AG10803 (cell line): ENCODE results near the gene CTIF.
A peak's percentile ranks its signal among the peaks of the same experiment; 100 is the strongest.

ENCODE experiments used
- DNase-seq: peaks from one replicate; pipeline ENCODE4 v3.0.0; 2010; ENCODE audit warnings: low read depth
- H3K4me3 ChIP-seq: 2 replicates; pipeline ENCODE4 v1.5.1; 2011; ENCODE audit warnings: mild to moderate bottlenecking, low read length, control low read depth
- CTCF ChIP-seq: conservative IDR thresholded peaks from 2 replicates; pipeline ENCODE4 v1.5.1; 2011; ENCODE audit warnings: mild to moderate bottlenecking, low read length, control low read depth, inconsistent platforms

Gene CTIF

GRCh38 chr18:48802543-48803290, 263.9 kb downstream of the CTIF start:
- no peak for TF ChIP-seq CTCF
- H3K4me3 ChIP-seq = no peak overlapping the region
- DNase-seq = no peak

GRCh38 chr18:48803518-48803917, 264.7 kb downstream of the CTIF start:
- no peak overlapping the region for H3K4me3 ChIP-seq
- TF ChIP-seq CTCF = no peak
- no peak for DNase-seq

- no peak for DNase-seq
- no peak for TF ChIP-seq CTCF
- H3K4me3 ChIP-seq = no peak overlapping the region
These were observed 265.4 kb downstream of the CTIF start for GRCh38 chr18:48803951-48804855.

GRCh38 chr18:48804856-48805610, 266.2 kb downstream of the CTIF start:
- H3K4me3 ChIP-seq = no peak overlapping the region
- no peak for DNase-seq
- no peak for TF ChIP-seq CTCF

- no peak for TF ChIP-seq CTCF
- no peak for DNase-seq
- no peak overlapping the region for H3K4me3 ChIP-seq
These were observed 267.1 kb downstream of the CTIF start for GRCh38 chr18:48805826-48806535.

GRCh38 chr18:48806551-48807261, 267.9 kb downstream of the CTIF start:
- no peak for TF ChIP-seq CTCF
- no peak overlapping the region for H3K4me3 ChIP-seq
- DNase-seq = peak; percentile 74
